ENCODE results near the gene NHS.

Gene NHS

GRCh38 chrX:17527922-17528321 lies 152.9 kb downstream of the NHS start:
- no peaks in the 10 kb centered on the region for H3K9me3 Mint-ChIP-seq
- H3K36me3 Mint-ChIP-seq: no peaks in the 10 kb centered on the region
- no peak overlapping the region for H3K4me3 Mint-ChIP-seq
- H3K27me3 Mint-ChIP-seq: no peaks in the 10 kb centered on the region
- no peak overlapping the region for H3K27ac Mint-ChIP-seq
- peaks cover 4% of the 10 kb centered on the region for H3K4me1 Mint-ChIP-seq

DNA sequence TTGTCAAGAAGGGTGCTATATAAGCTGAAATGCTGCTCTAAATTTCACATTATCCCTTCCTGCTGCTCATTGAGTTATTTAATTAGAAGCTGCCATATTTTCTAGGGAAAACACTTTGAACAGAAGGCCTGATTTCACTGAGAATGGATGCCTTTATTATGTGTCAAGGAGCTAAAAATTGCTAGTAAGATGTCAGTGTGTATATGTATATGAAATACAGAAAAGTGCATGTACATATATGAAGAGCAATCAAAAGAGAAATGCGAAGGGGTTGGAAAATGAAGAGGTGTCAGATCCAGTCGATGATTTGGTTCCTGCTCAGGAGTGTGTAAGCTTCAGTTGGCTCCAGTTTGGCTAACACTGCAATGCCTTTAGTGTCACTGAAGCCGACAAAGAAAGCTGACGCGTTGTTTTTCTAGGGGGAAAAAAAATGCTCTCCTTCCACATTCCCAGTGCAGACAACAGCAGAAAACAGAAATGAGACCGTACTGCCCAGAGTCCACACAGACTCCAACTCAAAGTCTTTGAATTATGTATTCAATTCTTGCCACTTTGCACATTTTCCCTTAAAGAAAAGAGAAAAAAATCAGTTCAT lies 154.2 kb downstream of the NHS start:
- no peaks in the 10 kb centered on the region for H3K36me3 Mint-ChIP-seq
- H3K27me3 Mint-ChIP-seq: no peaks in the 10 kb centered on the region
- no peak overlapping the region for H3K4me3 Mint-ChIP-seq
- no peaks in the 10 kb centered on the region for H3K9me3 Mint-ChIP-seq
- peaks cover 4% of the 10 kb centered on the region for H3K4me1 Mint-ChIP-seq
- no peak overlapping the region for H3K27ac Mint-ChIP-seq

- H3K27ac Mint-ChIP-seq: no peak overlapping the region
- H3K36me3 Mint-ChIP-seq: no peaks in the 10 kb centered on the region
- no peaks in the 10 kb centered on the region for H3K9me3 Mint-ChIP-seq
- H3K27me3 Mint-ChIP-seq: no peaks in the 10 kb centered on the region
- H3K4me3 Mint-ChIP-seq: no peak overlapping the region
- peaks cover 4% of the 10 kb centered on the region for H3K4me1 Mint-ChIP-seq
Observed at GRCh38 chrX:17531500-17531899, 156.5 kb downstream of the NHS start.

- Mint-ChIP-seq H3K4me1 (peaks cover 6% of the 10 kb centered on the region), H3K36me3 (no peaks in the 10 kb centered on the region), H3K4me3 (no peak overlapping the region), H3K27me3 (no peaks in the 10 kb centered on the region), H3K9me3 (no peaks in the 10 kb centered on the region), H3K27ac (no peak overlapping the region)
Observed at GRCh38 chrX:17535229-17535628, 160.2 kb downstream of the NHS start.

DNA sequence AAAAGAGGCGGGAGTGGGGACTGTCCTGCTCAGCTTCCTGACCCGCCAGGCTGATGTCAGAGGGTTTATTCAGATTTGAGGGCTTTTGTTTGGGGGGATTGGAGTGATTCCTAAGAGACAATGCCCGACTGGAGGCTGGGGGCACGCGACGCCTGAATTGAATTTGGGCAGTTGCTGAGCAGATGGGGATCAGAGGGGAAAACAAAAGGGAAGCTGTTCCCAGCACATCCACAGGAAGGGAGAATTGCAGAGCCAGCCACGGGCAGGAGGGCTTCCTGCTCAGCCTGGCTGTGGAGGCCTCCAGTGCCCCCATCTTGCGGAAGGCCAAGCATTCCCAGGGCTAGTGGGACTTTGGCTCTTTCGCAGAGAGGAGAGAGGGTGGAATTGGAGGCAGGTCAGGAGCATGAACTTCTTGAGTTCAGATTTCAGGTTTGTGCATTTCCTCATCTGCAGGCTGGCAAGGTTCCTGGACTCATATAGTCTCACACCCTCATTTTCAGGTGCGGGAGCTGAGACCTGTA lies 162.8 kb downstream of the NHS start:
- H3K4me3 Mint-ChIP-seq: no peak overlapping the region
- no peaks in the 10 kb centered on the region for H3K36me3 Mint-ChIP-seq
- H3K27ac Mint-ChIP-seq: no peak overlapping the region
- no peaks in the 10 kb centered on the region for H3K9me3 Mint-ChIP-seq
- peaks cover 6% of the 10 kb centered on the region for H3K4me1 Mint-ChIP-seq
- H3K27me3 Mint-ChIP-seq: no peaks in the 10 kb centered on the region

DNA sequence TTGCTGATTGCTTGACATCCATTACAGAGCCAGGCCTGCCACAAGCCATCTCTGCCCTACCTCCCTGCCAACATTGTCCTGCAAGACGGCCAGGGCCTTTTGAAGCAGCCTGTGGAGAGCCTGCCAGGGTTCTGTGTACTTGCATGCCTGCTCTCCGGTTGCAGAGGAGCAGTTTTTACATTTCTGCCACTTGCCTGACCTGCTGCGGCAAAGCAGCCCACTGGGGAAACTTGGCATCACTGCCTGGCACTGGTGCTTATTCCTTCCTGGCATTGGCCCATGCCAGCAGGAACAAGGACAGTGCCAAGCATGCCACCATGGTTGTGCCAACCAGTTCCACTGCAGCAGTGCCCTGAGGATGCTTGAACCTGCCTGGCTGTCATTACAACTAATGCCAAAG lies 167.1 kb downstream of the NHS start:
- no peak overlapping the region for H3K4me3 Mint-ChIP-seq
- no peaks in the 10 kb centered on the region for H3K36me3 Mint-ChIP-seq
- H3K4me1 Mint-ChIP-seq: peaks cover under 1% of the 10 kb centered on the region
- H3K27me3 Mint-ChIP-seq: no peaks in the 10 kb centered on the region
- H3K27ac Mint-ChIP-seq: no peak overlapping the region
- no peaks in the 10 kb centered on the region for H3K9me3 Mint-ChIP-seq

DNA sequence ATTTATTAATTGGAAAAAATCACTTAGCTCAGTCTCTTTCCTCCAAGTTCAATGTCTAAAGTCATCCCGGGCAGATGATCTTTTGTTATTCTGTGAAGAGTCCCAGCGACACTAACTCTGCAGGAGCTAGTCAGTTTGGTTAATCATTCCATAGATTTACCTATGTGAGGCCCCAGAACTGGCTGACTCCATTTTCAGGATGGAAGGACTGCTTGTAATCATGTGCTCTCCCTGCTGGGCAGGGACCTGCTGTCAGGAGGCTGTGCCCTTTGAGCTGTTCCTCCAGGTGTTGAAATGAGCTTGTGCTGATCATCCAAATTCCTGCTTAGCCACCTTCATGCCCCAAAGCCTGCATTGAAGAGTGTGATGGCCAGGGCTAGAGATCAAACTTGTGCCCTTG lies 169.8 kb downstream of the NHS start:
- peaks cover 4% of the 10 kb centered on the region for H3K4me1 Mint-ChIP-seq
- H3K27ac Mint-ChIP-seq: no peak overlapping the region
- H3K36me3 Mint-ChIP-seq: no peaks in the 10 kb centered on the region
- H3K4me3 Mint-ChIP-seq: no peak overlapping the region
- H3K27me3 Mint-ChIP-seq: no peaks in the 10 kb centered on the region
- H3K9me3 Mint-ChIP-seq: no peaks in the 10 kb centered on the region

DNA sequence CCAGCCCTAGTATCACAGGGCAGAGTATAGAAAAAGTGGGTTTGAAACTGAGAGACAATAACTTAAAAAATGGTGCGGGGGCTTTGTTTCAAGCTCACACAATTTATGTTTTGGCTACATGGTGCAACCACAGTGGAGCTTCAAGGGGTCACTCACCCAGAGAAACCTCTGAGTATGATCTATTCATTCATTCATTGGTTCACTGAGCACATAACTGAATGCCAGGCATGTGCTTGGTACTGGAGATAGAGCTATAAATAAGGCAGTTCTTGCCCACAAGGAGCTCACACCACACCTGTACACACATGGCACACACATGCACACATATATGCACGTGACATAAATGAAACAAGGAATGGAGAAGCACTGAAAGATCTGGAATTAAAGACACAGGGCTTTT lies 171.4 kb downstream of the NHS start:
- no peaks in the 10 kb centered on the region for H3K36me3 Mint-ChIP-seq
- H3K27me3 Mint-ChIP-seq: no peaks in the 10 kb centered on the region
- peaks cover 4% of the 10 kb centered on the region for H3K4me1 Mint-ChIP-seq
- H3K9me3 Mint-ChIP-seq: no peaks in the 10 kb centered on the region
- no peak overlapping the region for H3K4me3 Mint-ChIP-seq
- H3K27ac Mint-ChIP-seq: no peak overlapping the region

GRCh38 chrX:17547658-17548057 lies 172.7 kb downstream of the NHS start:
- no peaks in the 10 kb centered on the region for H3K9me3 Mint-ChIP-seq
- peaks cover 4% of the 10 kb centered on the region for H3K4me1 Mint-ChIP-seq
- no peaks in the 10 kb centered on the region for H3K36me3 Mint-ChIP-seq
- no peaks in the 10 kb centered on the region for H3K27me3 Mint-ChIP-seq
- H3K27ac Mint-ChIP-seq: no peak overlapping the region
- H3K4me3 Mint-ChIP-seq: no peak overlapping the region

DNA sequence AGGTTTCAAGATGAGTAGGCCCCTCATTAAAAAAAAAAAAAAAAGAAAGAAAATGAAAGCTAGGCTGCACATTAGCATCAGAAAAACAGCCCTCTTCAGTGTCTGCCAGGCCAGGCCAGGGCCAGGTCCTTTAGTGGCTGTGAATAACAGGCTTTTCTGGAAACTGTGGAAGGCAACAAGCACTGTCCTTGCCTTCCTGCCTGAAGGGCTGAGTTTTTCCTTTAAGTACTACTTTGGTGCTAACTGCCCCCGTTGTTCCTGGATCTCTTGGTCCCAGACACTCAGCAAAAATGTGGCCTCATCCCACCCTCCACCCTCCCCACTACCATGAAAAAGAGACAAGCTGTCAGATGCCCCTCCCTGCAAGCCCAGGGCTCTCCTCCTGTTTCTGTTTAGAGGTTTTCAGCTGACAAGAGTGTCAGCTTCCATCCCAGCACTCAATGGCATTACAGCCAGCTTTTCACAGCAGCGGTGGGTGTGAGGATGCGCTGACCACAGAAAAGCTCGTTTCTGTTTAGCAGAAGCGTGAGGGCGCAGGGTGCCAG lies 174.2 kb downstream of the NHS start:
- no peak overlapping the region for H3K27ac Mint-ChIP-seq
- H3K4me1 Mint-ChIP-seq: peaks cover 4% of the 10 kb centered on the region
- no peak overlapping the region for H3K4me3 Mint-ChIP-seq
- H3K27me3 Mint-ChIP-seq: no peaks in the 10 kb centered on the region
- H3K9me3 Mint-ChIP-seq: no peaks in the 10 kb centered on the region
- H3K36me3 Mint-ChIP-seq: no peaks in the 10 kb centered on the region

DNA sequence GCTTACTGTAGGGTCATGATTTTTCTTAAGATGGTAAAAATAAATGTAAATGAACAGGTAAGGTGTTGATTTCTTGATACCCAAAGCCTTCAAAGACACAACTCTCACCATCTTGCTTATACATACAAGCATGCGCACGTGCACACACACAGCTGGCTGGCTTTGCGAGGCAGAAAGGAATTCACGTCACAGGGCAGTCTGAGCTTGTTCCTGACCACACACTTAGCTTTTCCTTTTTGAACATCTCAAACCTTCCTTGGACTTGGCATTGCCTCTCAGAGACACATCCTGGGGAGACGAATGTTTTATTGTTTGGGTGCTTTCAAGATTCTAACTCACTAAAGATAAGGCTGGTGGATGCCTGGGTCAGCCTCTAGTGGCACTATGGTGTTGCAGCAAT lies 175.0 kb downstream of the NHS start:
- H3K27ac Mint-ChIP-seq: no peak overlapping the region
- peaks cover 4% of the 10 kb centered on the region for H3K4me1 Mint-ChIP-seq
- no peaks in the 10 kb centered on the region for H3K9me3 Mint-ChIP-seq
- H3K36me3 Mint-ChIP-seq: no peaks in the 10 kb centered on the region
- no peaks in the 10 kb centered on the region for H3K27me3 Mint-ChIP-seq
- no peak overlapping the region for H3K4me3 Mint-ChIP-seq

DNA sequence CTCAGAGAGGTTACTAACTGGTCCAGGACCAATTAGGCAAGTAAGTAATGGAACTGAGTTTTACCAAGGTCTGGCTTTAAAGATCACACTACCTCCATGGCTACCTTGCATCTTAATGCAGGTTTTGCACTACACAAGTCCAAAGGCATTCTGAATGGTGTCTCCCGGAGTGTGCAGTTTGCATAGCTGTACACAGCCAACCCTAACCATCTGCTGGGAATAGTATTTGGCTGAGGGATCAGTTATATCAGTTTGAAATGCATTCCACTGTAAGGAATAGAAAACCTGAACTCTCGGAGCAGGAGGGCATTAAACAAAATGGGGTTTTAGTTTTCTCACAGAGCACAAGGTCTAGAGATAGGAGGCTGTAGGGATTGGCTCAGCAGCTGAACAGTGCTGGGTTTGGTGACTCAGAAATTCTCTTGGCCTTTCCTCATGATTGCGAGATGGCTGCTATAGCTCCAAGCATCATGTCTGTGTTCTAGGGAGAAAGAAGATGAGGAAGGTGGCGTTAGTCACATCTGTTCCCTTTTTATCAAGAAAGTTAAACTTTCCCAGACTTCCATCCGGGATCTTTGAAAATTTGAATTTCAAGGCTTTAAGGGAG lies 177.1 kb downstream of the NHS start:
- Mint-ChIP-seq H3K27me3 (no peaks in the 10 kb centered on the region), H3K4me3 (no peak overlapping the region), H3K4me1 (peaks cover 4% of the 10 kb centered on the region), H3K27ac (no peak overlapping the region), H3K36me3 (no peaks in the 10 kb centered on the region), H3K9me3 (no peaks in the 10 kb centered on the region)

GRCh38 chrX:17553469-17553868 lies 178.5 kb downstream of the NHS start:
- Mint-ChIP-seq H3K27me3 (no peaks in the 10 kb centered on the region), H3K4me3 (no peak overlapping the region), H3K4me1 (peaks cover 4% of the 10 kb centered on the region), H3K9me3 (no peaks in the 10 kb centered on the region), H3K36me3 (no peaks in the 10 kb centered on the region), H3K27ac (no peak overlapping the region)

DNA sequence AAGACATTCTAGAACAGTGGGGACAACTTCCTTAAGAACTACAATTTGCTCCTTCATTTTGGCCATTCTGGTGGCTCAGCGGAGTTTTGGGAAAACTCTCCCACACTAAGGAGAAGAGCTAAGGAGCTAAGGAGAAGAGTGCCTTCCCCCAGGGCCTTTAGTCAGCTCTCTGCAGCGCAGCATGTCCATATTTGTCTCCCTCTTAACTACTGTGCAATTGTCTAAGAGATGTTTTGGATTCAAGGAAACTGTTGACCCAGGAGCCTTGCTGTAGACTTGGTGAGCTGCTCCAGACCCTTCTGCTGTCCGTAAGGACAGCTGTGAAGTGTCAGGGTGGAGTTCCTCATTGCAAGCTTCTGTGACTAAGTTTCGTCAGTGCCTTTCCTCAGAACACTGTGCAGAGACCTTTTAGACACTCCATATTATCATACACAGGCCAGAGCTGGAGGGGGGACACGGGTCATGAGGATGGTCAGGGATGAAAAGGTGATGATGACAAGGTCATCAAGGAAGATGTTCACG lies 179.0 kb downstream of the NHS start:
- no peak overlapping the region for H3K4me3 Mint-ChIP-seq
- no peak overlapping the region for H3K27ac Mint-ChIP-seq
- H3K9me3 Mint-ChIP-seq: no peaks in the 10 kb centered on the region
- no peaks in the 10 kb centered on the region for H3K27me3 Mint-ChIP-seq
- peaks cover 4% of the 10 kb centered on the region for H3K4me1 Mint-ChIP-seq
- H3K36me3 Mint-ChIP-seq: no peaks in the 10 kb centered on the region

DNA sequence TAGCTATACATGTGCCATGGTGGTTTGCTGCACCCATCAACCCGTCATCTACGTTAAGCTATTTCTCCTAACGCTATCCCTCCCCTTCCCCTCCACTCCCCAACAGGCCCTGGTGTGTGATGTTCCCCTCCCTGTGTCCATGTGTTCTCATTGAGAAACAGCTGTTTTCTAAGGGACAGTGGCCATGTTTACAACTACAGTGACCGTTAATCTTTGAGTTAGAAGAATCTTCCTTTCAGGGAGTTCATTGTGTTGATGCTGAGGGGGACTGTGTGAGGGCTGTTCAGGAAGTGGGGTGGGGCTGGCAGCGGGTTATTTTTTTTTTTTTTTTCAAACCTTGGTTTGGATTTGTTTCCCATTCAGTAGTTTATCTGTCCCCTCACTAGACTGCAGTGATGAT lies 179.9 kb downstream of the NHS start:
- Mint-ChIP-seq H3K36me3 (no peaks in the 10 kb centered on the region), H3K4me3 (no peak overlapping the region), H3K27me3 (no peaks in the 10 kb centered on the region), H3K27ac (no peak overlapping the region), H3K4me1 (no peaks in the 10 kb centered on the region), H3K9me3 (no peaks in the 10 kb centered on the region)

- Mint-ChIP-seq H3K36me3 (no peaks in the 10 kb centered on the region), H3K27ac (no peak overlapping the region), H3K4me3 (no peak overlapping the region), H3K4me1 (no peaks in the 10 kb centered on the region), H3K27me3 (no peaks in the 10 kb centered on the region), H3K9me3 (no peaks in the 10 kb centered on the region)
Observed at GRCh38 chrX:17555846-17556245, 180.8 kb downstream of the NHS start.
